Limb (tissue), 2 donors: ENCODE results near the gene MAGI2.
A peak's percentile ranks its signal among the peaks of the same experiment; 100 is the strongest.
"Not testable (repeated sequence)": the region's sequence is repeated elsewhere in the genome, so short reads cannot be mapped to it uniquely, and the experiment has no call there.

Experiments used
- DNase-seq, 2 donors: peaks; one replicate each; pipeline ENCODE4 v3.0.0-alpha.2; 2016; ENCODE audit errors: extremely low spot score in 2 of 2

MAGI2 gene

DNA sequence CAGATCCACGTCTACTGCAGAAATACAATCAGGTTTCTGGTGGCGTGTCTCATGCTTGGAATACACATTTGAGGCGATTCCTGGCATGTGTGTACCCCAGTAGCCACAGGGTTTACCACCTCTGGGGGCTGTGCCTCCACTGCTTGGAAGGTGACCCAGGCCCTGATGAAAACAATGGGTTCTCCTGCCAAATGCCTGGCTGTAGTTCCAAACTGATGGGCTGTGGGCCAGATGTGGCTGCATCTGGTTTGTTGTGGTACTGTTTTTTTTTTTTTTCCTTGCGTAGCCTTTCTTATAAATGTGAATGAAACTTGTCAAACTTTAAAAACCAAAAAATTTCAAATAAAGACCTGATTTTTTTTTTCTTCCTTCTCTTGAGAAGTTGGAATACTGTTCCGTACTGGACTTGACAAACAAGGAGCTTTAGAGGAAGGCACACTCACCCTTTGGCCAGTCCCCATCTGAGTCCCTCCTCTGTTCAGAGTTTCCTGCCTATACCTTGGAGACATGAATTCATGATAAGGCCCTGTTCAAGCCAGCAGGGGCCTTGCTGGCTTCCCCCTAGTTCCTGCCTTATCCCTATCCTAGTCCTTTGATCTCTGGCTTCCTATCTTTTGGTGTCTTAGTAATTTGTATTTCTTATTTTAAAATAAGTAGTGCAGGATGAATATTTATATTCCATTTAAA lies 1437.8 kb downstream of the MAGI2 start:
- DNase-seq: no peak

GRCh38 chr7:78014401-78014800 lies 1439.1 kb downstream of the MAGI2 start:
- DNase-seq: no peak

DNA sequence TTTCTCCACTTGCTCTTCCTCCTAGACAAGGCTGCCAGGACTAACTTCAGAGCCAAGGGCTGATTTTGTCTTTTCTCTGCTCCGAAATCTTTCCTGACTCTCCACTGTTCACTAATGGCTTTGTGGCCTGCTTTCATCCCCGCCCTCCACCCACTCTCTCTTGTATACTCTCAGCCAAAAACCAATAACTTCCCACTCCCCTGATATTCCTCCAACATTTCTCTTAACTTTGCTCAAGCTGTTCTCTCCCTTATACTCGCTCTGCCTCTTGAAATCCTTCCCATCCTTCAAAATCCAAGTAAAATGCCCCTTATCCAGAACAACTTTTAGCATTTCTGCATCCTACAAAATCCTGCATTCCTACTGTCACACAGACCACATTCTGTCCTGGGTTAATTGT lies 1440.1 kb downstream of the MAGI2 start:
- peak in 1 of 2 donors; percentile 8 for DNase-seq

- DNase-seq: no peak
These were observed 1441.8 kb downstream of the MAGI2 start for GRCh38 chr7:78011642-78012041.

GRCh38 chr7:78007231-78007630 lies 1446.2 kb downstream of the MAGI2 start:
- DNase-seq: no peak

DNA sequence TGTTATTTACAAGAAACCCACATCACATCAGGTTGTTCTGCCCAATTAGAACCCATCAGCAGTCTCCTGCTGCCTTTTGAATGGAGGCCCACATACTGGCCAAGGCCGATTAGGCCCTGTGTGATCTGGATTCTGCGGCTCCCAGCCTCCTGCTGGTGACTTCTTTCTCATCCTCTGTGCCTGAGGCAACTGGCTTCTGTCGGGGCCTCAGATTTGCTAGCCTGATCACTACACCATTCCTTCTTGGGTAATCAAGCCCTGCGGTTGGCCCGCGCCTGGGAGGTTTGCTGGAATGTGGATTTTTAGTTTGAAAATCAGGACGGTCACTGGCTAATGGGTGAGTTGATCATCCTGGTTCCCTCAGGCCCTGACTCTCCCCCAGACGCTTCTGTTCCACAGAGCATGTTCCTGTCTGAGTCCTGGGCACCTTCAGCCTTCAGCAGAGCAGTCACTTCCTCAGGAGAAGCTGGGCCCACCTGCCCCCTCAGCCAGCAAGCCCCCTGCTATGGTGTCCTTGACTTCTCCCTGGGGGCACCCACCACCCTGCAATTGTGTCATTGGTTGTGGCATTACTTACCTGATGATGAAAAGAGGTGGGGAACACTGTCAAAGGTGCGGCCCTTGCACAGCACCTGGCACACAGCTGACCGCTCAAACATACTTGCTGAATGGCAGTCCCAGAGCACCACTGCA lies 1447.3 kb downstream of the MAGI2 start:
- no peak for DNase-seq

- no peak for DNase-seq
These were observed 1450.8 kb downstream of the MAGI2 start for GRCh38 chr7:78002715-78003114.

GRCh38 chr7:78002021-78002420 lies 1451.4 kb downstream of the MAGI2 start:
- no peak for DNase-seq

DNA sequence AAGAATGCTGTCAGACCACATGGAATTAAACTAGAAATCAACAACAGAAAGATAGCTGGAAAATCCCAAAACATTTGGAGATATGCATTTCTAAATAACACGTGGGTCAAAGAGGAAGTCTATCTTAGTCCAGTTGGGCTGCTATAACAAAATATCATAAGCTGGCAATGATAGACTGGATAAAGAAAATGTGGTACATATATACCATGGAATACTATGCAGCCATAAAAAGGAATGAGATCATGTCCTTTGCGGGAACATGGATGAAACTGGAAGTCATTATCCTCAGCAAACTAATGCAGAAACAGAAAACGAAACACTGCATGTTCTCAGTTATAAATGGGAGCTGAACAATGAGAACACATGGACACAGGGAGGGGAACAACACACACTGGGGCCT lies 1454.3 kb downstream of the MAGI2 start:
- not testable (repeated sequence) for DNase-seq

GRCh38 chr7:77995717-77996116 lies 1457.8 kb downstream of the MAGI2 start:
- DNase-seq: no peak

DNA sequence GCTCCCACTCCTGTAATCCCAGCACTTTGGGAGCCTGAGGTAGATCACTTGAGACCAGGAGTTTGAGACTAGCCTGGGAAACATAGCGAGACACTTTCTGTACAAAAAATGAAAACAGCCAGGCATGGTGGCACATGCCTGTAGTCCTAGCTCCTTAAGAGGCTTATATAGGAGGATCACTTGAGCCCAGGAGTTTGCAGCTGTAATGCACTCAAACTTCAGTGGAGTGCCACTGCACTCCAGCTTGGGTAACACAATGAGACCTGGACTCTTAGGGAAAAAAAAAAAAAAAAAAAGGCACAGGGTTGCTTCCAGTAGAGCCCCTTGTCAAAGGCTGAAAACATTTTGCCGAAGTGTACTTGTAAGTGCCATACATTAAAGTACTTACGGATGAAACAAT lies 1459.6 kb downstream of the MAGI2 start:
- no peak for DNase-seq

DNA sequence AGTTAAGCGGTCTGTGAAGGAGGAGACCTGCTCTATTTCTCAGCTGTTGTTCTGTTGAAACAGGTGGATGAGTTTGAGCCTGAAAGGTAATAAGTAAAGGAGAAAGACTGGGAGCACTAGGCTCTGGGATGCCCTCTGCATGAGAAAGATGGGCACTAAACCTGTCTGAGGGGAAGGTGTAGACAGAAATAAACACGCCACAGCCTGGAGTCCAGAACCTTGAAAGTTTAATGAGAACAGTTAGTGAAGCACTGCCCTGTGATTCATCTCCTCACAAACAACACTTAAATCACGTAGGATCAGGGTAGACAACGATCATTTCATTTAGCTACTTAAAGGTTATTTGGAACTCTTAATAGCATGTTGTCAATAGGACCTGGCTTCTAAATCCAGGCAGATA lies 1461.8 kb downstream of the MAGI2 start:
- no peak for DNase-seq

DNA sequence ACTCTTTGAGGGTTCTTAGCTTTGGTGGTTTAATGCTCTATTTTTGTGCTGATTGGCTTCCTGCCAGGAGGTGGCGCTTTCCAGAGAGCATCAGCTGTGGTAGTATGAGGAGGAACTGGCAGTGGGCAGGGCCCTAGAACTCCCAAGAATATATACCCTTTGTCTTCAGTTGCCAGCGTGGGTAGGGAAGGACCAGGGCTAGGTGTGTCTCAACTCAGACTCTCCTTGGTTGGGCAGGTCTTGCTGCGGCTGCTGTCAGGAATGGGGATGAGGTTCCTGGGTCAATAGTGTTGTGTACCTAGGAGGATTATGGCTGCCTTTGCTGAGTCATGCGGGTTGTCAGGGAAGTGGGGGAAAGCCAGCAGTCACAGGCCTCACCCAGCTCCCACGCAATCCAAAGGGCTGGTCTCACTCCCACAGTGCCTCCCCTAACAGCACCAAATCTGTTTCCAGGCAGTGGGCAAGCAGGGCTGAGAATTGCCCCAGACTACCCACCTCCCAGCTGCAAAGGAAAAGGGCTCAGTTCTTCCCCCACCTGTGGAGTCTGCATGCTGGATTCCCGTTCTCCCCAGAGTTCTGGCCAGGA lies 1463.4 kb downstream of the MAGI2 start:
- DNase-seq: no peak

DNA sequence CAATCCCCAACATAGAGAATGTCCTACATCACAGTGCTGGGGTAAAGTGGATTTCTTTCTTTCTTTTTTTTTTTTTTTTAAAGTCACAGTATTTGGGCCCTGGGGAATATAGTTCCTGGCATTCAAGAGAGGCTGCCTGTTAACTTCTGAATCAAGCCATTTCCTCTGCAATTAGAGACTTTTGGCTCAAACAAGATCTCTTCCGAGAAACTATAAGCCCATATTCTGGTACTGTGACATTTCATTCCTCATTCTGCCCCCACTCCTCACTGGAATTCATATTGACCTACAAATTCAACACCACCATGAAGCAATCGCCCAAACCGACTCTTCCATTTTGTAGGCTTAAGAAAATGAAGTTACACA lies 1467.5 kb downstream of the MAGI2 start:
- DNase-seq: no peak

GRCh38 chr7:77985232-77985973 lies 1468.1 kb downstream of the MAGI2 start:
- DNase-seq: no peak

- no peak for DNase-seq
These were observed 1469.5 kb downstream of the MAGI2 start for GRCh38 chr7:77983973-77984372.

DNA sequence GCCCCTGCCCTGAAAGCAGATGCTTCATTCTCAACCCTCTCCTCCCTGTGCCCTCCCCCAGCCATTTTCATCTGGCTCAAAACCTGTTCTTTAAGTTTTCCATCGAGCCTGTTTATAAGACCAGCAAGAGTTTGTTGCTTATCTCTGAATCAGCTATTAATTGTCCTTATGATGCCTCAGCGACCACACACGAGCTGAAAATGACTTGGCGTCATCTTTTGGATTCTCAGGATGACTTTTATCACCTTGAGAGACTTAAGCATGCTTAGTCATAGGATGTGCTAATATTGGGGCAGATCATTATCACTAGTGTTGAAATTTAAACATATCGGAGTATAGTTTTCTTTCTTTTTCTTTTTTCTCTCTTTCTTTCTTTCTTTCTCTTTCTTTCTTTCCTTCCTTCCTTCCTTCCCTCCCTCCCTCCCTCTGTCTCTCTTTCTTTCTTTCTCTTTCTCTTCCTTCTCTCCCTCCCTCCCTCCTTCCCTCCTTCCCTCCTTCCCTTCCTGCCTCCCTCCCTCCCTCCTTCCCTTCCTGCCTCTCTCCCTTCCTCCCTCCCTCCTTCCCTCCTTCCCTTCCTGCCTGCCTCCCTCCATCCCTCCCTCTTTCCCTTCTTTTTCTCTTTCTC lies 1470.4 kb downstream of the MAGI2 start:
- no peak for DNase-seq

DNA sequence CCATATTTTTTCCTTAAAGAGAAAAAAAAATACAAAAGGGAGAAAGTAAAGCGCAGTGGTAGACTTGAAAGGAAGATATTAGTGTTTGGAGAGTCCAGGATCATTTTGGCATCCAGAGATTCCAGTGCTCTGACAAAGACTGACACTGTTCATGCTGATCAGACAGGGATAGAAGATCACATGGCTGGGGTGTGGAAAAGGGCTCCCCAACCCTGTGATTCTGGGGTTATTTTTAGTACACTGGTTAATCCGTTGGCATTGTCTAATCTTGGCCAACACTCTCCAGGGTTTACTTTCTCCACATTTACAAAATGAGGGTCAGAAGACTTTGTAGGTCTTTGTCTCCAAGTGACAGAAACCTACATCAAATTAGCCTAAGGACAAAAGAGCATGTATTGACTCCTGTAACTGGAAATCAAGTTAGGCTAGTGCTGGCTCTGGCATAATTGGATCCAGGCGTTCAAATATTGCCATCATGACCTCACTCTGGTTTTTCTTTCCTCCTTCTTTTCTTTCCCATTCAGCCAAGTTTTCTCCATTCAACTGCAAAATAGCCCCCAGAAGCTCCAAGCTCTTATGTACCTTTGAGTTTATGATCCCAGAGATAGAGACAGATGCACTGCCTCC lies 1473.3 kb downstream of the MAGI2 start:
- no peak for DNase-seq

DNA sequence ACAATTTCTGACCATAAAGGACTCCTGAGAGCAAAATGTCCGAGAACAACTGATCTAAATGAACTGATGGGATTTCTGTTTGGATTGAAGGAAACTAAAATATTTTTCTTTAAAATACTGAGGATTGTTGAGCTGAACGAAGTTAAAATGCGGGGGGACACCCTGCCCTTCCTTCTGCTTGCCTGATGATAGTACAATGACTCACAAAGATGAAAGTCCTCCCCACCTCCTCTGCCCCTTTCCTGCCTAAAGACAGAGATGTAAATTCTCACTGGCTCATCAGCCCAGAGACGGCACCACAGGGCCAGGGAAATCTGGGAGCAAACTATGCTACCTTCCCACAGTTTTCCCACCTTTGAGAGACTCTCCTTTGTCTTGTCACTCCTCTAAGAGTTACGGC lies 1474.2 kb downstream of the MAGI2 start:
- DNase-seq: no peak

GRCh38 chr7:77975672-77976480 lies 1477.6 kb downstream of the MAGI2 start:
- no peak for DNase-seq

DNA sequence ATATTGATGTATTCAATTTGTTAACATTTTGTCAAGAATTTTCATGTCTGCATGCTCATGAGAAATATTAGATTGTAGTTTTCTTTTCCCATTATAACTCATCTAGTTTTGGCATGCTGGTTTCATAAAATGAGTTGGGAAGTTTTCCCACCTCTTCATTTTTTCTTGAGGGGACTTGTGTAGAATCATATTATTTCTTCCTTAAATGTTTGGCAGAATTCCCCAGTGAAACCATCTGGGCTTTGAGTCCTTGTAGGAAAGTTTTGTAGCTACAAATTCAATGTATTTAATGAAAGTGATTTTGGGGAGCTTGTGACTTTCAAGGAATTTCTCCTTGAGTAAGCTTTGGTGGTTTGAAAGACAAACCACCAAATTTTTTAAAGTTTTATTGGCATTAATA lies 1481.7 kb downstream of the MAGI2 start:
- DNase-seq: no peak
